SH-SY5Y (cell line): ENCODE data around the gene DPEP2NB.

Source experiments
- GATA2 ChIP-seq: IDR thresholded peaks from 2 replicates; pipeline ENCODE4 v1.6.1; 2011; ENCODE audit warnings: mild to moderate bottlenecking, low read depth, low read length
- GATA3 ChIP-seq: IDR thresholded peaks from 2 replicates; pipeline ENCODE4 v1.6.1; 2011; ENCODE audit warnings: low read depth, mild to moderate bottlenecking, low read length, moderate library complexity

DPEP2NB gene

GRCh38 chr16:67977005-67977404, 38.7 kb downstream of the DPEP2NB start:
- TF ChIP-seq GATA2 = no peak
- no peak for TF ChIP-seq GATA3

GRCh38 chr16:67976205-67976604, 39.5 kb downstream of the DPEP2NB start:
- TF ChIP-seq GATA2 = no peak
- no peak for TF ChIP-seq GATA3

- TF ChIP-seq GATA2 (no peak), GATA3 (no peak)
These were observed 40.2 kb downstream of the DPEP2NB start for GRCh38 chr16:67975321-67976105.

DNA sequence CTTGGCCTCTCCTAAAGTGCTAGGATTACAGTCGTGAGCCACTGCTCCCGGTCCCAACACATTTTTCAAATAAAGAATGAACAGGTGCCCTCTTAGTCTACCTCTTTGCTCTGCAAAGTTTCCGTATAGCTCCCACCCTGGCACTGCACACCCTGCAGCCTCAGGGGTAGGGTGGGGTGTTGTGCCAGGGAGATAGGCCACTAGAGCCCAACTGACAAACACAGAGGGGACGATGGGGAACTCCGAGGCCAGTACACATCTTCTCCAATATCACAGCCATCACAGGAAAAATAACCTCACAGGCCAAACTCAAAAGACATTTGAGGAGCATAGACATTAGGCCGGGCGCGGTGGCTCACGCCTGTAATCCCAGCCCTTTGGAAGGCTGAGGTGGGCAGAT, 44.6 kb downstream of the DPEP2NB start:
- TF ChIP-seq GATA3 = no peak
- no peak for TF ChIP-seq GATA2

- TF ChIP-seq GATA3 (no peak), GATA2 (no peak)
These were observed 46.3 kb downstream of the DPEP2NB start for GRCh38 chr16:67969254-67970039.

DNA sequence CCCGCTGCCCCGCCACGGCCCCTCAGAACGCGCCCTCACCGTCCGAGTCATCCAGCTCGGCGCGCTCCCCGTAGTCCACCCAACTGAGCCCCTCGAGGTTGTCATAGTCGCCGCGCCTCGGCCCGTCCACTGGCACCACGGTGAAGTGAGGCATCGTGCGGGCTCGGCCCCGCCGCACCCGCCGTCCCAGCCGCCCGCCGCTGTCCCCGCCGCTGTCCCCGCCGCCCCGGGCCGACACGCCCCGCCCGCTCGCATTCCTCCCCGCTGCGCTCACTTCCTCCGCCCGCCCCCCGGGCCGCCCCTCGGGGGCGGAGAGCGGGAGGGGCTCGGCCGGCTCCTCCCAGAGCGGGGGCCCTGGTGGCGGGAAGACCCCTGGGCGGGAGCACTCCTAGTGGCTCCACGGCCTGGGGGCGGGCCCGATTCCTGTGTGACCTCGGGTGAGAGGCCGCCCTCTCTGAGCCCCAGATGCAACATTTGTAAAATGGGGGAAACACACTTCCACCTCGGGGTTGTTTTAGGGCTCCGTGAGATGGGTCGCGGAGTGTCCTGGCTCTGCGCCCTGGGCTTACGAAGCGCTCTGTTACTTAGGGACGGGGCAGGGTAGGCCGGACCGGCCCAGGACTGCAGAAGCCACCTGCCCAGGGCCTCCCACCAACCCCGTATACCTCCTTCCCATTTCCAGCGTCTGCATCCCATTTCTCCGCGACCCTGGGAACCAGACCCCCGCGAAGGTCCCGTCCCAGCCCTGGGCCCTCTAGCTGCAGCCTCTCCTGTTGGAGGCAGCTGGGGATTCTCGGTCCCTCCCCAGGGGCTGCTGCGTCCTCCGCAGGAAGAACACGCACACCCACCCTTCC, 47.1 kb downstream of the DPEP2NB start, which contains the start of gene SLC12A4:
SLC12A4 (minus strand) TSS at position 238 of the 854 bp plus-strand sequence; CDS start at position 154, 84 bp downstream.
- no peak for TF ChIP-seq GATA3
- no peak for TF ChIP-seq GATA2

GRCh38 chr16:67967958-67968399, 47.7 kb downstream of the DPEP2NB start:
- no peak for TF ChIP-seq GATA2

DNA sequence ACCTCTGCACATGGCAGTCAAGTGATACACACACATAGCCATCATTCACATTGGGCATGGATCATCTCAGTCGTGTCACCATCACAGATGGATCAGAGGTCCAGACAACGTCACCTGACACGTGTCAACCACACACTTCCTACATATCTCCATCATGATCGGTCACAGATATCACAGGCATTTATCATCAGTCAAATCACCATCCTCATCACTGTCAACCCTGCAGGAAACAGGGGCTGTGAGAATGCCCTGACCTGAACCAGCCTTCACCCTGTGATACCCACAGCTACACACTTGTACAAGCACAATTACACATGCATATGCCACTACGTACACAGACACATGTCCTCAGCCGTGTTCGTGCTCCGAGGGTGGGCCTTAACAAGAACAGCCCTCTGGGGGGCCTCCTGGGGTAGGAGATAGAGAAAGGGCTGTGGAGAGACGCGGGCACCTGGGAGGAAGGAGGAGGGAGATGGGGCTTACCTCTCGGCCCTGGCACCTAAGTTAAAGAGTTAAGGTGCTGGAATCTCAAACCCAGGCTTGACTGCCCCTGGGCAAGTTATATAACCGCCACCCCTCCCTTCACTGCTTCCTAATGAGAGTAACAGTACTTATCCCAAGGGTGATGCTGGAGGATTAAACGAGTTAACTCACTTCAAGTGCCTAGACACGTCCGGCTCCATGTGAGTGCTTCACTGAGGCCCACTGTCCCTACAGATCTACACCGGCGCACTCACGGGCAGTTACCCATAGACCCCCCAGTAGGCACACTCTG, 48.3 kb downstream of the DPEP2NB start:
- TF ChIP-seq GATA3 (no peak), GATA2 (no peak)

GRCh38 chr16:67966549-67967182, 49.0 kb downstream of the DPEP2NB start:
- TF ChIP-seq GATA3 = no peak
- TF ChIP-seq GATA2 = no peak

DNA sequence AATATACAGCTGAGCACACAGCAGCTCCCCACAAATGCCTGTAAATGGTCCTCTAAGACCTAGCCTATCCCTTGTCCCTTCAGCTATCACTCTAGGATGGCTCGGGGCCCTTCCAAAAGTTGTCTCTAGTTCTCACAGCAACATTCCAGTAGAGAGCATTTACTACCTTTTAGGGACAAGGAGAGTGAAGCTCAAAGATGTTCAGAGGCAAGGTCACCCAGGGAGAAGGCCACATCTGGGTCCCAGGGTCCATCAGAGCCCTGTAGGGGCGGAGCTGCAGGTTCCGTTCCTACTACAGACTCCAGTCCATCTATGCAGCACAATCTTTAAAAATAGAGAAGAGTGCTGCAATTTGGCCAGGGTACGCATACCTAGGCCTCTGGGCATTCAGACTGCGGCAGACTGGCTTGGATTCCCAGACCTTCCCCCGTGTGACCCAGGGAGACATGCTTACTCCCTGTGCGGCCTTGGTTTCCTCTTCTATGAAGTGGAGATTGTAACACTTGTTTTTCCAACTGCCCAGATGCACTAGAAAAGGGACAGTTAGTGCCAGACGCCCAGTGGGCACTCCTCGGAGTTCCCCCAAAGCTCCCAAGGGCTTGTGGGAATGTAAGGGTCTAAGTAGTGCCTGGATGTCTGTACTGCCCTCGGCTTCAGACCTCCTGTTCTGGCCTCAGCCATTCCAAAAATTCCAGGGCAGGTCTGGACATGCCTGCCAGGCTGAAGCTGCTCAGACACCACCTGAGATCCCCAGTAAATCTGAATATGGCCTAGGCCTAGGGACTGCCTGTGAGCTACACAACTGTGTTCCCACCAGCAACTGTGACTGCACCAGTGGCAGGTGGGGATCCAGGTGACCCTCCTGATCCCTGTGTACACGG, 49.8 kb downstream of the DPEP2NB start:
- TF ChIP-seq GATA3 = no peak
- TF ChIP-seq GATA2 = no peak

- TF ChIP-seq GATA3 = no peak
- TF ChIP-seq GATA2 = no peak
These were observed 51.1 kb downstream of the DPEP2NB start for GRCh38 chr16:67964477-67965131.

DNA sequence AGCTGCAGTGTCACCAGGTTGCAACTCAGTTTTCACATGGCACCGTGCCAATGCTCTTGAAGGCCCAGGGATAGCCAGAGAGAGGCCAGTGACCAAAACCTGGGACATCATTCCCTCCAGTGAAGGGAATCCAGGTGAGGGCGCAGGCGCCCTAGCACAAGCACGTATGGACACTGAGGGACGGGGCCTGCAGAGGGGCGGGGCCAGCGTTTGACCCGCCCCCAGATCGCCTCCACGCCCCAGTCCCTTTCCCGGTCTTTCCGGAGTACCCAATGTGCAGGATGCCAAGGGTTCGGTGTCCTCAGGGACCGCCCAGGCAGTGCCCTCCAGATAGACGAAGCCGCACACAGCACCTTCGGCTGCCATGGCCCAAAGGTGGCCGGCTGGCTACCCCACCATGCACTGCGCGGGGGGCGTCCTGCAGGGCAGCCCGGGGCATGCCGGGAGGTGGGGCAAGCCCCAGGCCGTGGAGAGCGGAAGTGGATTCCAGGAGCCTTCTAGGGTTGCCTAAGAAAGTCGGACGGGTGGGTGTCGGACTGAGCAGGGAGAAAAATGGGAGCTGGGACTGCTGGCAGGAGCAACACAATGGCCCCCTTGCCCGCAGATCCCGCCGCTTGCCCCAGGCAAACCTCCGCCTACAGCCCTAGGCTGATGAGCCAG, 51.9 kb downstream of the DPEP2NB start:
- no peak for TF ChIP-seq GATA2
- no peak for TF ChIP-seq GATA3
